ENCODE data around the gene HSPA1A. TPM values are rescaled to one million over a fixed set of nuclear protein-coding genes. Genes with fewer than 3 reads are reported as not detected.
"Not testable (repeated sequence)": the region's sequence is repeated elsewhere in the genome, so short reads cannot be mapped to it uniquely, and the experiment has no call there.

The HSPA1A gene
- total RNA-seq, 1 donor from 2014 or later, result 67.0 TPM

DNA sequence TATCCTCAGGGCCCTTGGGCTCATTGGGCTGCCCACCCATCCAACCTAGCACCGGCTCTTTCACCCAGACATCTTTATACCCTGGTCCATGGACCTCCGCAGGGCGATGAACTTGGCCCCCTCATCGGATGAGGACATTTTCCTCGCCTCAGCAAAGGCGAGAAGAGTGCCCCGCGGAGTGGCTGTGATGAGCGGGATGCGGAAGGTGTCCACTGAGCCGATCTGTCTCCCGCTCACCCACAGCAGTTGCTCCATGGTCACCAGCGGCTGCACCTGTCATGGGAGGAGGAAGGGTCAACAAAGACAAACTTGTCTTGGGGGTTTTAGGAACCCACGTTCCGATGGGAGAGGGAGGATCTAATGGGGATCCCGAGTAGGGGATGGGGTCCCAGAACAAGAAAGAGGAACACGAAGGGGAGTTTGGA lies 46.6 kb downstream of the HSPA1A start:
- Histone ChIP-seq H3K27me3 (ENCODE audit: control insufficient read depth, insufficient read depth, low read length) (no peaks in the 10 kb centered on the region), H3K4me3 (ENCODE audit: low read depth, low read length) (peak overlapping the region; percentile 93), H3K36me3 (ENCODE audit: control insufficient read depth, insufficient read depth, low read length) (peaks cover 1% of the 10 kb centered on the region)
- TF ChIP-seq CTCF (IDR thresholded peaks at IDR 0.05; ENCODE audit: insufficient read depth, low read length, poor library complexity, severe bottlenecking), result no peak
- no peak for DNase-seq (ENCODE audit: low read depth)

DNA sequence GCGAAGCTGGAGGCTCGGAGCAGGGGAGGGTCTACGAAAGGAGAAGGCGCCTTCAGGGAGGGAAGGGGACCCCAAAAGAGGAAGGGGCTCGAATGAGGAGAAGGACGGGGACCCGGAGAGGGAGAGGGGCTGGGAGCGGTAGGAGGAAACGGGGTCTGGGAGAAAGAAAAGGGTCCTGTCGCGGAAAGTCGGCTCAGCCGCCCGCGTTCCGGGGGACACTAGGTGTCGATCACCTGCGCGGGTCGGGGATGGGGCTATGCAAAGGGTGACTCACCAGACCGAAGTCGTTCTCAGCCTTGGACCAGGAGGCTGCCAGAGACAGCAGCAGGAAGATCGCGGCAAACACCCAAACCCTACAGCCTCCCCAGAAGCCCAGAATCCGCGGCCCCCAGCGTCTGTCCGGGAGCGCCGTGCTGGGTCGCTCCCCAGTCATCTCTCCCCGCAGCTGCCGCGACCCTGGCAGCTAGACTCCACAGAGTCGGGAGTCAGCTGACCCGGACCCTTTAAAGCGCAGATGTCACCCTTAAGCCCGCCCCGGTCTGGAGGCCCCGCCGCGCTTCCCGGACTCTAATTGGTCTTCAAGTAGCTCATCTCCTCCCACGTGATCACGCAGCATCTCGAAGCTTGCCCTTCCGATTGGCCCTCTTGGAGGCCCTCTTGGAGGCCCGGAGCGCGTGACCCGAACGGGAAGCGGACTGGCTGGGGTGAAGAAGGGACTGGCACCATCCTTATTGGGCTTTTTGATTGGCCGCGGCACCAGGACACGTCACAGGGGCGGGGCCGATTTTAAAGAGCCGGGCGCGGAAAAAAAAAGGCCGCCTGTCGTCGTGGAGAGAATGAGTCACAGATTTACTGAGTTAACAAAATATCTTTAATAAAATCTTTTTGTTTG lies 47.2 kb downstream of the HSPA1A start, which contains the start of gene NEU1:
NEU1 (minus strand) TSS at position 478 of the 892 bp plus-strand sequence; CDS start at position 433, 45 bp downstream.
- TF ChIP-seq CTCF (IDR thresholded peaks at IDR 0.05; ENCODE audit: insufficient read depth, low read length, poor library complexity, severe bottlenecking), result no peak
- peaks cover 1% of the 10 kb centered on the region for H3K36me3 ChIP-seq (ENCODE audit: control insufficient read depth, insufficient read depth, low read length)
- DNase-seq (ENCODE audit: low read depth), result peak; percentile 100
- no peaks in the 10 kb centered on the region for H3K27me3 ChIP-seq (ENCODE audit: control insufficient read depth, insufficient read depth, low read length)
- H3K4me3 ChIP-seq (ENCODE audit: low read depth, low read length), result peak within 1 kb of the TSS; percentile 93

DNA sequence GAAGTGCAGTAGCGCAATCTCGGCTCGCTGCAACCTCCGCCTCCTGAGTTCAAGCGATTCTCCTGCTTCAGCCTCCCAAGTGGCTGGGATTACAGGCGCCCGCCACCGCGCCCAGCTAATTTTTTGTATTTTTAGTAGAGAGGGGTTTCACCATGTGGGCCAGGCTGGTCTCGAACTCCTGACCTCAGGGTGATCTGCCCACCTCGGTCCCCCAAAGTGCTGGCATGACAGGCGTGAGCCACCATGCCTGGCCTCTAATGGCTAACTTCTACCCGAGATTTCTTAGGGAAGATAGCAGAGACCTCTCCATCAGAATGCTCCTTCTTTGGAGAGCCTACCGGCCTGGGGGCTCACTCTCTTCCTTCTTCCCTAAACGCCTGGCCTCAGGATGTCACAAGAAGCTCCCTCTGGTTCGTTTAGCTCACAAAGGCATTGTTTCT lies 48.8 kb downstream of the HSPA1A start:
- not testable (repeated sequence) for DNase-seq (ENCODE audit: low read depth)

GRCh38 chr6:31864818-31865204 lies 49.5 kb downstream of the HSPA1A start:
- no peak for TF ChIP-seq CTCF (IDR thresholded peaks at IDR 0.05; ENCODE audit: insufficient read depth, low read length, poor library complexity, severe bottlenecking)
- no peak for DNase-seq (ENCODE audit: low read depth)
- H3K27me3 ChIP-seq (ENCODE audit: control insufficient read depth, insufficient read depth, low read length), result no peaks in the 10 kb centered on the region
- H3K4me3 ChIP-seq (ENCODE audit: low read depth, low read length), result no peak overlapping the region
- no peaks in the 10 kb centered on the region for H3K36me3 ChIP-seq (ENCODE audit: control insufficient read depth, insufficient read depth, low read length)

More for the DNA sequence above, 48.8 kb downstream of the HSPA1A start:
- H3K36me3 ChIP-seq (ENCODE audit: control insufficient read depth, insufficient read depth, low read length); H3K27me3 ChIP-seq (ENCODE audit: control insufficient read depth, insufficient read depth, low read length): not testable (repeated sequence)
- H3K4me3 ChIP-seq (ENCODE audit: low read depth, low read length), result peak overlapping the region; percentile 72

DNA sequence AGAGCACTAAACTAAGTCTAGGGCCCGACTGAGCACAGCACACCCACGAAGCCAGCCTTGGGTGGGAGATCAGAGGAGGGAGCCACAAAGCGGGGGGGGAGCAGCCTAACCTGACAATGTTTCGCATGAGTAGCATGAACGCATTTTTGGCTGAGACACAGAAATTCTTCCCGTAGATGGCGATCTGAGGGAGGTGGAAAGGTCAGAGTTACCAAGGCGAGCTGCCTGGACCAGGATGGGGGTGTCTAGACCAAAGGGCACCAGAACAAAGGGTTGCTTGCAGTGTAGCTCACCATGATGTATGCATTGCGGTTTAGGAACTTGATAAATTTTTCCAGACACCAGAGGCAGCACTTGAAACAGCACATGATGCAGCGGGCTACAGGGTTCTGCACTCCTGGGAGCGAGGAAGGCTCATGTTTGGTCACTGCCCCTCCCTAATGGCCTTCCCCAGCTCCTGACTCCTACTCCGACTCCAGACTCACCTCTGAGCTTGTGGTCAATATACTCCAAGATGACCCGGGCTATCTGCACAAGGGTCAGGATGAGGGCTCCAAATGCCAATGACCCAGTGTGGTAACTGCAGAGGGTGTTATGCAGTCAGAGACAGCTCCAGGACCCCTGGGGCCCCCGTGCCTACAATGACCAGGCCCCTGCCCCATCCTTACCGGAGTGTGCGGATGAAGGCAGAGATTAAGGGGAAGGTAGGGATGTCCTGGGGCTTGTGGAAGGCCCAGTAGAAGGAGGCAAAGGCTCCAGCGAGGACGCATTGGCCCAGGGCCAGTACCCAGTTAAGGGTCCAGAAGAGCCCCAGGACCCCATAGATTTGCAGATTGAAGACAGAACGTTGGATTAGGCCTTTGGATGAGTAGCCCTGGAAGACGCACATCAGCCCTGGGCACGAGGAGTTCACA lies 50.1 kb downstream of the HSPA1A start:
- no peak for TF ChIP-seq CTCF (IDR thresholded peaks at IDR 0.05; ENCODE audit: insufficient read depth, low read length, poor library complexity, severe bottlenecking)
- Histone ChIP-seq H3K4me3 (ENCODE audit: low read depth, low read length) (no peak overlapping the region), H3K27me3 (ENCODE audit: control insufficient read depth, insufficient read depth, low read length) (no peaks in the 10 kb centered on the region), H3K36me3 (ENCODE audit: control insufficient read depth, insufficient read depth, low read length) (no peaks in the 10 kb centered on the region)
- no peak for DNase-seq (ENCODE audit: low read depth)

Other genes starting within 250 kb of the HSPA1A start
- gene LTA, start 243.3 kb upstream of the HSPA1A start, total RNA-seq, result 0.92 TPM in 1 of 2 replicates, not detected in the other
- gene TNF, start 240.0 kb upstream of the HSPA1A start, total RNA-seq, result 16.7 and 18.6 TPM in 2 replicates
- gene LTB, start 233.1 kb upstream of the HSPA1A start, total RNA-seq, result 19.3 and 21.4 TPM in 2 replicates
- gene LST1, start 229.3 kb upstream of the HSPA1A start, total RNA-seq, result 0.42 TPM in 1 of 2 replicates, not detected in the other
- not detected in 2 replicates for gene NCR3, start 222.5 kb upstream of the HSPA1A start, total RNA-seq
- gene AIF1, start 200.3 kb upstream of the HSPA1A start, total RNA-seq, result 0.33 TPM in 1 of 2 replicates, not detected in the other
- gene PRRC2A, start 194.8 kb upstream of the HSPA1A start, total RNA-seq, result 117 and 143 TPM in 2 replicates
- 468 and 473 TPM in 2 replicates for gene BAG6, start 162.9 kb upstream of the HSPA1A start, total RNA-seq
- gene APOM, start 159.6 kb upstream of the HSPA1A start, total RNA-seq, result 1.3 and 1.8 TPM in 2 replicates
- gene C6orf47, start 154.8 kb upstream of the HSPA1A start, total RNA-seq, result 19.0 and 24.9 TPM in 2 replicates
- 17.7 and 22.0 TPM in 2 replicates for gene GPANK1, start 150.5 kb upstream of the HSPA1A start, total RNA-seq
- 366 and 405 TPM in 2 replicates for gene CSNK2B, start 149.5 kb upstream of the HSPA1A start, total RNA-seq
- 2.8 and 6.0 TPM in 2 replicates for gene LY6G5B, start 145.6 kb upstream of the HSPA1A start, total RNA-seq
- gene LY6G5C, start 134.5 kb upstream of the HSPA1A start, total RNA-seq, result not detected in 2 replicates
- 43.8 and 45.5 TPM in 2 replicates for gene ABHD16A, start 112.2 kb upstream of the HSPA1A start, total RNA-seq
- gene LY6G6F, start 108.7 kb upstream of the HSPA1A start, total RNA-seq, result not detected in 2 replicates
- not detected in 2 replicates for gene LY6G6D, start 100.2 kb upstream of the HSPA1A start, total RNA-seq
- not detected in 2 replicates for gene LY6G6C, start 93.8 kb upstream of the HSPA1A start, total RNA-seq
- 0.29 TPM in 1 of 2 replicates, not detected in the other for gene MPIG6B, start 92.2 kb upstream of the HSPA1A start, total RNA-seq
- 91.5 and 106 TPM in 2 replicates for gene DDAH2, start 86.2 kb upstream of the HSPA1A start, total RNA-seq
- gene CLIC1, start 79.0 kb upstream of the HSPA1A start, total RNA-seq, result 494 and 498 TPM in 2 replicates
- 8.9 and 13.1 TPM in 2 replicates for gene MSH5, start 75.5 kb upstream of the HSPA1A start, total RNA-seq
- gene SAPCD1, start 52.9 kb upstream of the HSPA1A start, total RNA-seq, result 1.1 and 2.2 TPM in 2 replicates
- 1.5 and 3.1 TPM in 2 replicates for gene VWA7, start 38.2 kb upstream of the HSPA1A start, total RNA-seq
- 165 and 181 TPM in 2 replicates for gene VARS1, start 19.8 kb upstream of the HSPA1A start, total RNA-seq
- gene LSM2, start 8.6 kb upstream of the HSPA1A start, total RNA-seq, result 78.6 and 89.0 TPM in 2 replicates
- gene HSPA1L, start 260 bp upstream of the HSPA1A start, total RNA-seq, result 0.46 and 1.1 TPM in 2 replicates
- gene HSPA1B, start 12.2 kb downstream of the HSPA1A start, total RNA-seq, result 68.3 and 79.1 TPM in 2 replicates
- gene NEU1, start 47.3 kb downstream of the HSPA1A start, total RNA-seq, result 142 and 152 TPM in 2 replicates
- 17.7 and 26.1 TPM in 2 replicates for gene SLC44A4, start 63.5 kb downstream of the HSPA1A start, total RNA-seq
- gene EHMT2, start 82.2 kb downstream of the HSPA1A start, total RNA-seq, result 55.7 and 59.3 TPM in 2 replicates
- 3.0 and 4.9 TPM in 2 replicates for gene ZBTB12, start 86.5 kb downstream of the HSPA1A start, total RNA-seq
- gene C2, start 112.2 kb downstream of the HSPA1A start, total RNA-seq, result 0.07 and 0.63 TPM in 2 replicates
- 1.9 and 13.8 TPM in 2 replicates for gene CFB, start 130.6 kb downstream of the HSPA1A start, total RNA-seq
- gene NELFE, start 143.4 kb downstream of the HSPA1A start, total RNA-seq, result 123 and 140 TPM in 2 replicates
- gene SKIC2, start 143.6 kb downstream of the HSPA1A start, total RNA-seq, result 43.3 and 49.1 TPM in 2 replicates
- gene DXO, start 156.6 kb downstream of the HSPA1A start, total RNA-seq, result 28.1 and 30.6 TPM in 2 replicates
- 1.8 and 3.2 TPM in 2 replicates for gene C4A, start 166.5 kb downstream of the HSPA1A start, total RNA-seq
- gene C4B, start 199.3 kb downstream of the HSPA1A start, total RNA-seq, result 2.3 and 4.4 TPM in 2 replicates
- 1.1 TPM in 1 of 2 replicates, not detected in the other for gene CYP21A2, start 222.9 kb downstream of the HSPA1A start, total RNA-seq